Activated CD8-positive, alpha-beta memory T cell treated with anti-CD3 and anti-CD28 coated beads for 4 hours (primary cell): Measurements from ENCODE around the gene DFFB.
"Not testable (repeated sequence)": the region's sequence is repeated elsewhere in the genome, so short reads cannot be mapped to it uniquely, and the experiment has no call there.

Experiments
- DNase-seq, 2 donors: peaks; one replicate each; pipeline ENCODE4 v3.0.0-alpha.2; 2020; ENCODE audit warnings: low read depth in 2 of 2

DFFB gene

GRCh38 chr1:3910049-3910731 lies 52.9 kb downstream of the DFFB start:
- DNase-seq, result no peak

GRCh38 chr1:3910857-3911845 lies 53.9 kb downstream of the DFFB start:
- DNase-seq, result peak; percentile 44 to 50

DNA sequence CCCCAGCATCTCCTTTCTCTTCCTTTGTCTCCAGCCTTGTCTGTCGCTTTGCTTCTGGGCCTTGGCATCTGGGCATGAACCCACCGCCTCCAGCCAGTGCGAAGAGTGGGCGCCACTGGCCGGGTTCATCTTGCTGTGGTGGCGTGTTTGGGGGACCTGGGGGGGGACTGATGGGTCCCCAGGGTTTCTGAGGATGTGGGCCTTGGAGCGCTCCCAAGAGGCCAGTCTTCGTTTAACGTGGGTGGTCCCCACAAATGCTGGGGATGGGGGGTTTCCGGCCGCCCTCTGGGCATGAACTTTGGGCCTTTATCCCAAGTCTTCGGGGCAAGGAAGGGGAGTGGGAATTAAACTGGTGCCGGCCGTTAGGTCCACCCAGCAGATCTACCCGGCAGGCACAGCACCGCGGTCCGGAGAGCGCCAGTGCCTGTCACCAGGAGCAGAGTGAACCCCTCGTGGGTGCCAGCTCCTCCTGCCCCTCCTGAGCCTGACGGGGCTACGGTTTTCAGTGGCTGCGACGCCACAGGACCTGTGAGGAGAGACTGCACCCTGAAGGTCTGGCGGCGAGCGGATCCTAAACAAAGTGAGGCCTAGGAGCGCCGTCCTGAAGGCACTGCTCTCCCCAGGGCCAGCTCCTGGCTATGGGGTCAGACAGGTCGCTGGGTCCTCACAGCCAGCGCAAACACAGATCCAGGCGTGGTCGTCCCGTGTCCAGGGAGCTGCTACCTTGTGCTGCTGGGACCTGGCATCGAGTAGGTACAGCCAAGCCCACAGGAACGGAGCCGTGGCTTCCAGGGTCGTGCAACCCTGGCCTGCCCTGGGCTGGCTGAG lies 54.9 kb downstream of the DFFB start:
- DNase-seq, result no peak

GRCh38 chr1:3912809-3913685 lies 55.8 kb downstream of the DFFB start:
- DNase-seq, result no peak

DNA sequence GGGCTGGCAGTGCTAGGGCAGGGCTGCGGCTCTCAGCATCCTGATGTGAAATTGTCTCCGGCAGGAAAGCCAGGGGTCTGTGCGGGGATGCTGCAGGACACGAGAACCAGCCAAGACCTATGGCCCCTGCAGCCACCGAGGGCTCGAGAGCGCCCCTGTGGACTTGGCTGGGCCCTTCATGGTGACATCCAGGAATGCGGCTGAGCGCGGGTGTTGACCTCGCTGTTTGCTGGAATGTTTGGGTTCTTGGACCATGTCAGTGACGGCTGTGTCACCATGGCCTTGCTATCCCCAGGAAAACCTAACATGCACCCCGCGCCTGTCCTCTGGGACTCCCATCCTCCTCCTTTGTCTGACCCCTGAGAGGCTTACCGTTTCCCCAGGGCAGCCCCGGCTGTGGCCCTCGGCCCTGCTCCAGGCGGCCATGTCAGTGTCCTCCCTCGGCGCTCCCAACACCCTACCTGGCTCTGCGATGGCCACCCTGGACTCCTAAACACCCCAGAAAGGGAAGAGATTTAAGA lies 57.1 kb downstream of the DFFB start:
- DNase-seq, result no peak

GRCh38 chr1:3914911-3915310 lies 57.6 kb downstream of the DFFB start:
- DNase-seq, result no peak

- DNase-seq, result no peak
Measured at GRCh38 chr1:3915551-3916121, 58.4 kb downstream of the DFFB start.

GRCh38 chr1:3917761-3918160 lies 60.5 kb downstream of the DFFB start:
- DNase-seq, result no peak

DNA sequence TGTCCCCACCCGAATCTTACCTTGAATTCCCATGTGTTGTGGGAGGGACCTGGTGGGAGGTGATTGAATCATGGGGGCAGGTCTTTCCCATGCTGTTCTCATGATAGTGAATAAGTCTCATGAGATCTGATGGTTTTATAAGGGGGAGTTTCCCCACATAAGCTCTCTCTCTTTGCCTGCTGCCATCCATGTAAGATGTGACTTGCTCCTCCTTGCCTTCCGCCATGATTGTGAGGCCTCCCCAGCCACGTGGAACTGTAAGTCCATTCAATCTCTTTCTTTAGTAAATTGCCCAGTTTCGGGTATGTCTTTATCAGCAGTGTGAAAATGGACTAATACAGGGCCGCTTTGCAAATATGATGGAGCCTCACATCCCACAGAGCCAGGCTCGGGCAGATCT lies 61.1 kb downstream of the DFFB start:
- DNase-seq, result not testable (repeated sequence)

- no peak for DNase-seq
Measured at GRCh38 chr1:3918966-3919611, 61.8 kb downstream of the DFFB start.

DNA sequence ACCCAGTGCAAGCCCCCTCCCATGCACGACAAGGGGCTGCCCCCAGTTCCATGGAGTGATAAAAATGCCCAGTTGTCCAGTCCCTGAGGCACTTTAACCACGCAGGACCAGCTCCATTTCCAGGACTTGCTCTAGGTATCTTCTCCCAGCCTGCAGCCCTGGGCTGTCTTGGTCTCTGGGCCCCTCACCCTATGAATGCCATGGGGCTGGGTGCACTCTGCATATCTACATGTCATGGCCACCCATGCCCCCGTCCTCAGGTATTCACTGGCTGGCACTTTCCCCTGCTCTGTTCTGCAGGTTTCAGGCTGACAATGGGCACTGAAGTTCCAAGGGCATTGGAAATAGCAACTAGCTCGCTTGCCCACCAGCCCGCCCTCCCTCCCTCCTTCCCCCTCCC lies 62.4 kb downstream of the DFFB start:
- no peak for DNase-seq

GRCh38 chr1:3921765-3922164 lies 64.5 kb downstream of the DFFB start:
- no peak for DNase-seq

GRCh38 chr1:3922201-3922725 lies 65.0 kb downstream of the DFFB start:
- DNase-seq, result no peak

- DNase-seq, result no peak
Measured at GRCh38 chr1:3922851-3923250, 65.6 kb downstream of the DFFB start.

DNA sequence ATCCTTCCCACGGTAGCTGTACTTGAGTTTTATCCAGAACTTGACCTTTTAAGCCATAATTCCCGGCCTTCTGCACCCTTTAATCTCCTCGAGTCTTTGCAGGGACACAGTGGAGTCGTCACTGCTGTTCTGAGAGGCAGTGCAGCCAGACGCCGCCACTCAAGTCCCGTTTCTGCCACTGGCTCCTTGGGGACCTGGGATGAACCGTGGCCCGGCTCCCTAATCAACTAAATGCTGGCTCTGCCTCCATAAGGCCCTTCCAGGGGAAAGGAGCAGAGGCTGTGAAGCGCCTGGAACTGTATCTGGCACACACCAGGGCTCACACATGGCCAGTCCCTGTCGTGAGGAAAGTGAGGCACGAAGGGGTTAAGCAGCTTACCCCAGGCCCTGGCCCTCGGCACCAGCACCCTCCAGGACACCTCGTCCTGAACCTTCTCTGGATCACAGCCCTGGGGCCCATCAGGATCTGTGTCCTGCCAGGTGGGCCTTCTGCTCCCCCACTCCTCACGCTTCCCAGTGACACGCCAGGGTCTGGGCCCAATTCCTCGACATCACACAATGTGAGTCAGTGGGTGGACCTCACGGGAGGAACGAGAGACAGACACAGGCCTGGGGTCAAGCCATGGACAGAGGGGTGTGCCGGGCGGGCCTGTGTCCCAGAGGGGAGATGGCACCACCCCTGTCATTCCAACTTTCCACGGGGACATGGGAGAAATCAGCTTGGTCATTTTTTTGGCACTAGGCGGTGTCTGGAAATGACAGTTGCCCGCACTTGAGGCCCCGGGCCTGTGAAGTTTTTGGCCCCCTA lies 66.3 kb downstream of the DFFB start:
- no peak for DNase-seq

GRCh38 chr1:3924186-3924824 lies 67.0 kb downstream of the DFFB start:
- no peak for DNase-seq

DNA sequence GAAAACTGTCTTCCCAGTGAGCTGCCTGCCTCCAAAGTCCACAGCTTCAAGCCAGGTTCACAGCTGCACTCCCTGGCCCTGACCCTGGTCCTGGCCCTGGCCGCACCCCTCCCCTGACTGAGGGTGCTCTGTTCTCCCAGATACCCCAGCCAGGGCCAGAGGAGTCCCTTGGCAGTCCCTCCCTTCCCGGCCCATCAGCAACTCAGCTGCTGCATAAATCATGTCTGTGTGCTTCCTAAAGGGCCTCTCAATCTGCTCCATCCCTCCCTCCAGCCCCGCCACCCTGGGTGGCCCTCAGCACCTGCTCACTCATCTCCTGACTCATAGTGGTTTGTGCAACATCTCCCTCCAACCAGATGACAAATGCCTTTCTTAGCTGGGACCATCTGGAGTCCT lies 67.5 kb downstream of the DFFB start:
- DNase-seq, result no peak

- DNase-seq, result no peak
Measured at GRCh38 chr1:3925256-3925655, 68.0 kb downstream of the DFFB start.
